ENCODE measurements around the gene CEACAM19.
"Not testable (repeated sequence)": the region's sequence is repeated elsewhere in the genome, so short reads cannot be mapped to it uniquely, and the experiment has no call there.

CEACAM19 gene

DNA sequence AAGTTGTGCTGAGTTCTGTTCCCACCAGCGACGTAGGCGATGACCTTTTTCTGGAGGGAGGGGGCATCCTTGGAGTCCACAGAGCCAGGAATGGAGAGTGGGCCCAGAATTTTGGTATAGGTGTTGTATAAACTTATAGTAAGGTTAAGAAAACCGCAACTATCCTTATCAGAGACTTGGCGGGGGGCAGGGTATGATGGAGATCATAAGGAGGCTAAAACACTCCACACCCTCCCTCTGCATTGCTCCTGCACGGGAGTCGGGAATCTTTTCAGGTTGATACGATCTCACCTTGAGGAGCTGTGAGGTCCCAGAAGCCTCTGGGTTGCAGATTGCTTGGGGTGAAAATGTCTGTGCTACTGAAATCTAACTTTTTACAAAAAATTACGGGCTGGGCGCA is 6.3 kb upstream of the CEACAM19 start:
- no peaks in the 10 kb centered on the region for H3K9me3 ChIP-seq (ENCODE audit: insufficient read depth, low read length)
- TF ChIP-seq YY1 (IDR thresholded peaks at IDR 0.05; ENCODE audit: insufficient read depth, insufficient read length) (no peak), SUZ12 (IDR thresholded peaks at IDR 0.05; ENCODE audit: extremely low read depth, insufficient read depth, insufficient read length) (no peak), ZNF274 (IDR thresholded peaks at IDR 0.05; ENCODE audit: low read depth, low read length) (no peak)
- H3K4me1 ChIP-seq (ENCODE audit: insufficient read depth, insufficient read length): peaks cover 5% of the 10 kb centered on the region
- no peaks in the 10 kb centered on the region for H3K27me3 ChIP-seq (ENCODE audit: insufficient read depth, insufficient read length)
- no peak for DNase-seq (ENCODE audit: low read depth, low spot score)
- no peak overlapping the region for H3K9ac ChIP-seq (ENCODE audit: insufficient read length, low read depth)
- H3K4me3 ChIP-seq (ENCODE audit: insufficient read length, low read depth): no peak overlapping the region
- peaks cover 47% of the 10 kb centered on the region for H3K36me3 ChIP-seq (ENCODE audit: insufficient read depth, insufficient read length, low read length)

DNA sequence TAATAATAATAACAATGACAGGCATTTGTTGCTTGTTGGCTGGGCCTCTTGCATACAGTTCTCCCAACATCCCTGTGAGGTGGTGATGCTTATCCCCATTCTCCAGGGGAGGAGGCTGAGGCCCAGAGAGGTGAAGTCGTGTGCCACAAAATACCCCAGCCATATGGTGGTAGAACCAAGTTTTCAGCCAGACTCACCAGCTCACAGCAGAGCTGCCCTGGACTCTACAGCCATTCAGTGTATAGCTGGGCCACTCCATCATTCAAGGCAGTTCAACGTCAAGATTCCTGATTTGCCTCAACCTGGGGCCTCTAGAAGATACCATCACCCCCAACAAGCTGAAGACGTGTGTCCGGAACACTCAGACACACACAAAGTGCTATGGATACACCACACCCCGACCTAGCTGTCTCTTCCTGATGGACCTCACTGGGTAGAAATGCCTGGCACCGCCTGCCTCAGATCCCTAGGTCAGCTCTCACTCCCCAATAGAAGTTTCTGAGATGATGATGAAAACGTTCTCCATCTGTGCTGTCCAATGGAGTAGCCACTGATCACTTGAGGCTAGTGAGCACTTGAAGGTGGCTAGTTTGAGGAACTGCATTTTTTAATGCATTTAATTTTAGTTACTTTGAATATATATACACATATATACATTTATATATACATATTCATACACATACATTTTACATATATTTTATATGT is 4.3 kb upstream of the CEACAM19 start:
- Histone ChIP-seq H3K27me3 (ENCODE audit: insufficient read depth, insufficient read length) (no peaks in the 10 kb centered on the region), H3K9me3 (ENCODE audit: insufficient read depth, low read length) (no peaks in the 10 kb centered on the region), H3K4me3 (ENCODE audit: insufficient read length, low read depth) (no peak overlapping the region), H3K4me1 (ENCODE audit: insufficient read depth, insufficient read length) (peaks cover 5% of the 10 kb centered on the region), H3K9ac (ENCODE audit: insufficient read length, low read depth) (no peak overlapping the region), H3K36me3 (ENCODE audit: insufficient read depth, insufficient read length, low read length) (peaks cover 27% of the 10 kb centered on the region)
- DNase-seq (ENCODE audit: low read depth, low spot score): no peak
- TF ChIP-seq ZNF274 (IDR thresholded peaks at IDR 0.05; ENCODE audit: low read depth, low read length): no peak
- no peak for TF ChIP-seq SUZ12 (IDR thresholded peaks at IDR 0.05; ENCODE audit: extremely low read depth, insufficient read depth, insufficient read length)
- TF ChIP-seq YY1 (IDR thresholded peaks at IDR 0.05; ENCODE audit: insufficient read depth, insufficient read length): no peak

DNA sequence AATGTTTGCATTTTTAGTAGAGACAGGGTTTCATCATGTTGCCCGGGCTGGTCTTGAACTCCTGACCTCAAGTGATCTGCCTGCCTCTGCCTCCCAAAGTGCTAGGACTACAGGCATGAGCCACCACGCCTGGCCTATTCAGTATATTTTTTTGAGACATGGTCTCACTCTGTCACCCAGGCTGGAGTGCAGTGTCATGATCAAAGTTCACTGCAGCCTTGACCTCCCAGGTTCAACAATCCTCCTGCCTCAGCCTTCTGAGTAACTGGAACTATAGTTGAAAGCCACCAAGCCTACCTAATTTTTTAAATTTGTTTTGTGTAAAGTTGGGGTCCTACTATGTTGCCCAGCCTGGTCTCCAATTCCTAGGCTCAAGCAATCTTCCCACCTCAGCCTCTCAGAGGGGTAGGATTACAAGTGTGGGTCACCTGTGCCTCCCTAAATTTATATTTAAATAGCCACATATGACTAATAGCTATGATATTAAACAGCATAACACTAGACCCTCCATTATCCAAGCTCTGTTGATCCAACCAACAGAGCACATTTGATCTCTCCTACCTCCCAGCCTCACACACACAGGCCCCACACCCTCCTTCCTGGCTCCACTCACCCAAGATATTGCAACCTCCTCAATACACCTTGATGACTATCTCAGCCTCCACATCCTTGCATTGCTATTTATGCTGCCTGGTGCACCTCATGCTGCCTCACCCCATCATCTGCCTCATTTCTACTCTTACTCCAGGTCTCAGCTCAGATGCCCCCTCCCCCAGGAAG is 2.1 kb upstream of the CEACAM19 start:
- Histone ChIP-seq H3K4me3 (ENCODE audit: insufficient read length, low read depth) (no peak overlapping the region), H3K36me3 (ENCODE audit: insufficient read depth, insufficient read length, low read length) (peaks cover 7% of the 10 kb centered on the region), H3K4me1 (ENCODE audit: insufficient read depth, insufficient read length) (peaks cover 5% of the 10 kb centered on the region), H3K27me3 (ENCODE audit: insufficient read depth, insufficient read length) (no peaks in the 10 kb centered on the region), H3K9ac (ENCODE audit: insufficient read length, low read depth) (no peak overlapping the region), H3K9me3 (ENCODE audit: insufficient read depth, low read length) (no peaks in the 10 kb centered on the region)
- TF ChIP-seq SUZ12 (IDR thresholded peaks at IDR 0.05; ENCODE audit: extremely low read depth, insufficient read depth, insufficient read length): no peak
- no peak for TF ChIP-seq YY1 (IDR thresholded peaks at IDR 0.05; ENCODE audit: insufficient read depth, insufficient read length)
- no peak for TF ChIP-seq ZNF274 (IDR thresholded peaks at IDR 0.05; ENCODE audit: low read depth, low read length)
- DNase-seq (ENCODE audit: low read depth, low spot score): no peak

DNA sequence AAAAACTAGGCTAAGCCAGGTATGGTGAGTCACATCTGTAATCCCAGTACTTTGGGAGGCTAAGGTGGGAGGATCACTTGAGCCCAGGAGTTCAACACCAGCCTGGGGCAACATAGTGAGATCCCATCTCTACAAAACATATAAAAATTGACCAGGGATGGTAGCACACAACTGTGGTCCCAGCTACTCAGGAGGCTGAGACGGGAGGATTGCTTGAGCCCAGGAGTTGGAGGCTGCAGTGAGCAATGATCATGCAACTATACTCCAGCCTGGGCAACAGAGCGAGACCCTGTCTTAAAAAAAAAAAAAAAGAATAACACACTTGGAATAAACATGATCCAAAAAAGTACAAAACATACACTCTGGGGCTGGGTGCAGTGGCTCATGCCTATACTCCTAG is 1.3 kb upstream of the CEACAM19 start:
- H3K9ac ChIP-seq (ENCODE audit: insufficient read length, low read depth); H3K4me3 ChIP-seq (ENCODE audit: insufficient read length, low read depth); H3K9me3 ChIP-seq (ENCODE audit: insufficient read depth, low read length); H3K27me3 ChIP-seq (ENCODE audit: insufficient read depth, insufficient read length); H3K36me3 ChIP-seq (ENCODE audit: insufficient read depth, insufficient read length, low read length); DNase-seq (ENCODE audit: low read depth, low spot score); H3K4me1 ChIP-seq (ENCODE audit: insufficient read depth, insufficient read length): not testable (repeated sequence)

DNA sequence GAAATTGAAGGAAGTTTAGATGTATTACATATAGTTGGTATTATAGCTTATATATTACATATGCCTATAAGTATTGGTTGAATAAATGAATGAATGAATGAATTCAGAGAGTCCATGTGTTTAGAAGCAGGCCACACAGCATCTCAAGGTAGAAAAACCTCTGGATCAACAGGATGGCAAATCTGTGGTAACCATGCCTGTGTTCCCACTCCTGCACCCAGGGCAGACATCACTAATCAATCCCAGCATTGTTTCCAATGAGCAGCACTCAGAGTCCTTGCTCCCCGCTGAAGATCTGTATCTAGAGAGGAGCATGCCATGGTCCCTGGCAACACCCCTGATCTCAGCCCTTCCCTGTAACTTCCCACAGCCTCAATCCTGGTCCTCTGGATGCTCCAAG is 944 bp downstream of the CEACAM19 start:
- TF ChIP-seq SUZ12 (IDR thresholded peaks at IDR 0.05; ENCODE audit: extremely low read depth, insufficient read depth, insufficient read length) (no peak), YY1 (IDR thresholded peaks at IDR 0.05; ENCODE audit: insufficient read depth, insufficient read length) (no peak), ZNF274 (IDR thresholded peaks at IDR 0.05; ENCODE audit: low read depth, low read length) (no peak)
- no peak overlapping the region for H3K9ac ChIP-seq (ENCODE audit: insufficient read length, low read depth)
- DNase-seq (ENCODE audit: low read depth, low spot score): no peak
- H3K27me3 ChIP-seq (ENCODE audit: insufficient read depth, insufficient read length): no peaks in the 10 kb centered on the region
- no peaks in the 10 kb centered on the region for H3K4me1 ChIP-seq (ENCODE audit: insufficient read depth, insufficient read length)
- H3K36me3 ChIP-seq (ENCODE audit: insufficient read depth, insufficient read length, low read length): peaks cover under 1% of the 10 kb centered on the region
- no peak overlapping the region for H3K4me3 ChIP-seq (ENCODE audit: insufficient read length, low read depth)
- no peaks in the 10 kb centered on the region for H3K9me3 ChIP-seq (ENCODE audit: insufficient read depth, low read length)

DNA sequence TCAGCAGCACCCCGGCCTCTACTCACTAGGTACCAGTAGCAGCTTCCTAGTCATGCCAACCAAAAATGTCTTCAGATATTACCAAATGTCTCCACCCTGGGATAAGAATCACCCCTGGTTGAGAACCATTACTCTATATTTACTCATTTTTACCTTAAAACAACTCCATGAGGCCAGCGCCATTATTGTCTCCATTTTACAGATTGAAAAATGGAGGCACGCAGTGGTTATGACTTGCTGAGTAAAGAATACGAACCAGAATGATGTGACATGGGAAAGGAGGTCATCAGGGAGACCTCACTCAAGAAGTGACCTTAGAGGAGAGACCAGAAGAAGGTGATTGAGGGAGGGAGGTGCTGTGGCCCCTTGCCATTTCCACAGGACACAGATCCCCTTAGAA is 2.2 kb downstream of the CEACAM19 start:
- H3K9ac ChIP-seq (ENCODE audit: insufficient read length, low read depth): no peak overlapping the region
- no peaks in the 10 kb centered on the region for H3K27me3 ChIP-seq (ENCODE audit: insufficient read depth, insufficient read length)
- H3K4me1 ChIP-seq (ENCODE audit: insufficient read depth, insufficient read length): no peaks in the 10 kb centered on the region
- H3K9me3 ChIP-seq (ENCODE audit: insufficient read depth, low read length): no peaks in the 10 kb centered on the region
- H3K36me3 ChIP-seq (ENCODE audit: insufficient read depth, insufficient read length, low read length): no peaks in the 10 kb centered on the region
- DNase-seq (ENCODE audit: low read depth, low spot score): no peak
- TF ChIP-seq YY1 (IDR thresholded peaks at IDR 0.05; ENCODE audit: insufficient read depth, insufficient read length) (no peak), SUZ12 (IDR thresholded peaks at IDR 0.05; ENCODE audit: extremely low read depth, insufficient read depth, insufficient read length) (no peak), ZNF274 (IDR thresholded peaks at IDR 0.05; ENCODE audit: low read depth, low read length) (no peak)
- H3K4me3 ChIP-seq (ENCODE audit: insufficient read length, low read depth): no peak overlapping the region

DNA sequence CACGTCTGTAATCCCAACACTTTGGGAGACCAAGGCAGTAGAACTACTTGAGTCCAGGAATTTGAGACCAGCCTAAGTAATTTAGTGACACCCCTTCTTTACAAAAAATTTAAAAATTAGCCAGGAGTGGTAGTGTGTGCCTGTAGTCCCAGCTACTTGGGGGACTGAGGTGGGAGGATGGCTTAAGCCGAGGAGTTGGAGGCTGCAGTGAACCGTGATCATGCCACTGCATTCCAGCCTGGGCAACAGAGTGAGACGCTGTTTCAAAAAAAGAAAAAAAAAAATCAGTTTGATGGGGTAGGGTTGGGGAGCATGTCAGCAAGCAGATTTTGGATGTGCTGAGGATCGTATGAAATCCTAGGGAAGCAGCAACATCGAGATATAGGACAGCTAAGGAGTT is 4.2 kb downstream of the CEACAM19 start:
- Histone ChIP-seq H3K9ac (ENCODE audit: insufficient read length, low read depth) (no peak overlapping the region), H3K36me3 (ENCODE audit: insufficient read depth, insufficient read length, low read length) (no peaks in the 10 kb centered on the region), H3K9me3 (ENCODE audit: insufficient read depth, low read length) (no peaks in the 10 kb centered on the region), H3K4me3 (ENCODE audit: insufficient read length, low read depth) (no peak overlapping the region), H3K4me1 (ENCODE audit: insufficient read depth, insufficient read length) (no peaks in the 10 kb centered on the region), H3K27me3 (ENCODE audit: insufficient read depth, insufficient read length) (no peaks in the 10 kb centered on the region)
- TF ChIP-seq YY1 (IDR thresholded peaks at IDR 0.05; ENCODE audit: insufficient read depth, insufficient read length) (no peak), ZNF274 (IDR thresholded peaks at IDR 0.05; ENCODE audit: low read depth, low read length) (no peak), SUZ12 (IDR thresholded peaks at IDR 0.05; ENCODE audit: extremely low read depth, insufficient read depth, insufficient read length) (no peak)
- DNase-seq (ENCODE audit: low read depth, low spot score): no peak

All from NT2/D1 (cell line).